NB4 (cell line): ENCODE data around the gene ZNF286A.
"Not testable (repeated sequence)": the region's sequence is repeated elsewhere in the genome, so short reads cannot be mapped to it uniquely, and the experiment has no call there.

Experiments
- MYC ChIP-seq: IDR thresholded peaks from 2 replicates; pipeline ENCODE4 v1.6.1; 2011; ENCODE audit warnings: low read depth, low read length
- POLR2A ChIP-seq: IDR thresholded peaks from 2 replicates; pipeline ENCODE4 v1.6.1; 2011; ENCODE audit warnings: mild to moderate bottlenecking; ENCODE audit not compliant: insufficient read length; ENCODE audit errors: extremely low read depth
- TF ChIP-seq, protein P1 (sequence below): IDR thresholded peaks from one replicate; pipeline ENCODE4 v1.5.1; 2012; ENCODE audit warnings: low read depth, low read length

DNA sequence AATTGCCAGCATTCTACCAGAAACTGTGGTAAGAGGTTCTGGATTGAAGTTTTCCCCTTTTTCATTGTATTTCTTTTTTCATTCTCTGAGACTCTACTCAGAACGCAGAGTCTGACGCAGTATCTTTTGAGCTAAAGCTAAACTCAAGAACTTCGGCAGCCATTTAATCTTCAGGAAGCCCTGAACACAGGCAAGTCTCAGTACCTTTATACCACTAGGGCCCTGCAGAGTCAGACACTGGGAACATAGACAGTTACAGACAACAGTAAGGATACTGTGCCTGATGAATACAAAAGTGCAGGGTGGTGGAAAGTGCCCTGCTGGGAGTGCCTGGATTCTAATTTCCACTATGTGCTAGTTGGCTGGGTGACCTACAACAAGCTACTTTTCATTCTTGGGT, 16.4 kb upstream of the ZNF286A start:
- TF ChIP-seq, protein P1, sequence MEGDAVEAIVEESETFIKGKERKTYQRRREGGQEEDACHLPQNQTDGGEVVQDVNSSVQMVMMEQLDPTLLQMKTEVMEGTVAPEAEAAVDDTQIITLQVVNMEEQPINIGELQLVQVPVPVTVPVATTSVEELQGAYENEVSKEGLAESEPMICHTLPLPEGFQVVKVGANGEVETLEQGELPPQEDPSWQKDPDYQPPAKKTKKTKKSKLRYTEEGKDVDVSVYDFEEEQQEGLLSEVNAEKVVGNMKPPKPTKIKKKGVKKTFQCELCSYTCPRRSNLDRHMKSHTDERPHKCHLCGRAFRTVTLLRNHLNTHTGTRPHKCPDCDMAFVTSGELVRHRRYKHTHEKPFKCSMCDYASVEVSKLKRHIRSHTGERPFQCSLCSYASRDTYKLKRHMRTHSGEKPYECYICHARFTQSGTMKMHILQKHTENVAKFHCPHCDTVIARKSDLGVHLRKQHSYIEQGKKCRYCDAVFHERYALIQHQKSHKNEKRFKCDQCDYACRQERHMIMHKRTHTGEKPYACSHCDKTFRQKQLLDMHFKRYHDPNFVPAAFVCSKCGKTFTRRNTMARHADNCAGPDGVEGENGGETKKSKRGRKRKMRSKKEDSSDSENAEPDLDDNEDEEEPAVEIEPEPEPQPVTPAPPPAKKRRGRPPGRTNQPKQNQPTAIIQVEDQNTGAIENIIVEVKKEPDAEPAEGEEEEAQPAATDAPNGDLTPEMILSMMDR, result not testable (repeated sequence)
- TF ChIP-seq POLR2A, MYC: not testable (repeated sequence)
